ENCODE results near the gene GUCY1A1. TPM values are rescaled to one million over a fixed set of nuclear protein-coding genes. Genes with fewer than 3 reads are reported as not detected.

The GUCY1A1 gene
- total RNA-seq, 1 experiment from 2014 or later, result not detected

DNA sequence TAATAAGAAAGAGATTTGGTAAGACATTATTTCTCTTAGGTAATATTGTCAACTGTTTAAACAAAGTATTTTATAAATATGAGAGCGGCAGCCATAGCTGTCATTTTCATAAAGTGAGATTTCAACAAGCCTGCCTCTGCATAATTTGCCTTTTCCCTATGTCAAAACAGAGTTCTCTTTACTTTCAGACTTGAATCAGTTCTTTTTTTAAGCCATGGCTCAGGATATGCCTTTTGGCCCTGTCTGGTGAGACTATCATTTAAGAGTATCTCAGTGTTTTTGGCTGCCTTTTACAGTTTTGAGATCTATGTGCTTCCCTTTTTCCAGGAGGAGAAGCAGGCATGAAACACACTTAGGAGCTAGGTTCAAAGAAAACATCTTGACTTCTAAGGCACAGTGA lies 7.5 kb upstream of the GUCY1A1 start:
- no peak for DNase-seq (ENCODE audit: low read depth)

DNA sequence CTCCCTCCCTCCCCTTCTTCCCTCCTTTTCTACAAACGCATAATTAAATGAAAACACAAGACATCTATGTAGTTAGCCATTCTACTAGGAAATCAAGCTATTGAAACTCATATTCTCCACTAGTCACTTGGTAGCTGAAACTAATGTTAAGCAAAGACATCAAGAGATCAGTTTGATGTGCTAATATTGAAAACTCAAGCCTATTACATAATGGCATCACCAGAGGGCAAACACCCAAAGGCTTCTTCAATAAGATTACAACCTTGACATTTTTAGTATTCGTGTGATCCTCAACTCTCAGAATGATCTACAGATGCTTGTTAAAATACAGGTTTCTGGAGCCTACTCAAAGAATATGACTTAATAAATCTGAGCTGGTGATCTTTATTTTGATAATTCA lies 6.2 kb upstream of the GUCY1A1 start:
- DNase-seq (ENCODE audit: low read depth), result no peak

DNA sequence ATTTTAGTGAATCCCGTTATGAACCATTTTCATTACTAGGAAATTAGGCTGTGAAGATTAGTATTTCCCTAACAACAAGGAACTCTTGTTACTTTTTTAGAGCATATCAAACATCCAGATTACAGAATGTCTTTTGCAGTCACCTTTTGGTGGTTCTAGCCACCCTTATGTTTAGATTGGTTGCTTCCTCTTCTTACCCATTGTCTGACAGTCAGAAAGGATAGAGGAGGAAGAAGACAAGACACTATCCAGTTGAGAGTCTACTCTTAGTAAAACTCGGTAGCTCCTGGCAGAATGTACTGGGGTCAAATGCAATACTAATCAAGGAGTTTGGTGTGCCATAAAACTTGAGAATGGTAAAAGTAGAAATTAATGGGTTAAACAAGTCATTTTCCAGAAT lies 1.6 kb upstream of the GUCY1A1 start:
- no peak for DNase-seq (ENCODE audit: low read depth)

DNA sequence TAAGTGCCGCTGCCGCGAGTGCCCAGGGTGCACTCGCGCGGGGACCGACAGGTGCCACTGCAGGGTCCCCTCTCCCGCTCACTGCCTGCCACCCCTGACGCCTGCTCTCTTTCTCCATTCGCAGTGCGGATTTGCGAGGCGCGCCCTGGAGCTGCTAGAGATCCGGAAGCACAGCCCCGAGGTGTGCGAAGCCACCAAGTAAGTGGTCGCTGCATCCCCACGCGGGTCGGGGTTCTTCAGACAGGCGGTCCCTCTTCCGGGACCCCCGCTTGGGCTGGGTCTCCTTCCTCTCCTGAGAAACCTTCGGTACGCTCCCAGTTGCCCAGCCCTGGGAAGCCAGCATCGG lies 547 bp downstream of the GUCY1A1 start:
- DNase-seq (ENCODE audit: low read depth), result no peak

DNA sequence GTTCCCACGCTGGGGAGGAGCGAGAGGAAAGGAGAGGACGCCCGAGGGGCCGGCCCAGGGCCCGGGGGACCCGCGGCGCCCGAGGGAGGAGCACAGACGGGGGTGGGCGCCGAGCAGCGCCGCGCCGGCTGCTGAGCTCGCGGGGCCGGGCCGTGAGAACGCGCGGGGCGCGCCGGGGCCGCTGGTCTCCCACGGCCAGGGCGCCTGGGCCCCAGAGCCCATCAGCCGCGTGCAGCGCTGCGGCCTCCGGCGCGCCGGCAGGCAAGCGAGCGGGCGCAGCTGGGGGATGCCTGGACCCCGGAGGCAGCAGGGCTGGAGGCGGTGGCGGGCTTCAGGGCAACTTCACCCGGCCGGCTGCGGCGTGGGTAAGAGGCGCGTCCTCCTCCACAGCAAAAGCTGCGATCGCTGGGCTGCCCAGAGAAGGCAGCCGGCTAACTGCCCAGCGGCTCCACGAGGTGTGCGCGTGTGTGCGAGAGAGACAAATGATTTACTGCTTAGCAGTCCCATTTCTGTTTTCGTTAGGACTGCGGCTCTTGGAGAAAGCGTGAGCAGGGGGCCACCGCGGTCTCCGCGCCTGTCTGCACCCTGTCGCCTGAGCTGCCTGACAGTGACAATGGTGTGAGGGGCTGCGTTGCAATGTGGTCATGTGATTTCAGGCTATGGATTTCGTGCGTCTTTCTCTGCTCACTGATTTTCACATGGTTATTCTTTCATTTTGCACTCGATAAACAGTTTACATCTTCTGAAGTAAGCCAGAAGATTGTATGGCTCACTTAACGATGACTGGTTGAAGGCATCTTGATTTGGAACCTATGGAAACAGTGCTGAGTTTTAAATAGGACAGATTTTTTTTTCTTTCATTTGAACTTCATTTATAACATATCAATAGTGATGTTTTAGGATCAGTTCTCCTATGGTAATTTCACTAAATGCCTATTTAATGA lies 1.2 kb downstream of the GUCY1A1 start:
- DNase-seq (ENCODE audit: low read depth), result peak; percentile 9

DNA sequence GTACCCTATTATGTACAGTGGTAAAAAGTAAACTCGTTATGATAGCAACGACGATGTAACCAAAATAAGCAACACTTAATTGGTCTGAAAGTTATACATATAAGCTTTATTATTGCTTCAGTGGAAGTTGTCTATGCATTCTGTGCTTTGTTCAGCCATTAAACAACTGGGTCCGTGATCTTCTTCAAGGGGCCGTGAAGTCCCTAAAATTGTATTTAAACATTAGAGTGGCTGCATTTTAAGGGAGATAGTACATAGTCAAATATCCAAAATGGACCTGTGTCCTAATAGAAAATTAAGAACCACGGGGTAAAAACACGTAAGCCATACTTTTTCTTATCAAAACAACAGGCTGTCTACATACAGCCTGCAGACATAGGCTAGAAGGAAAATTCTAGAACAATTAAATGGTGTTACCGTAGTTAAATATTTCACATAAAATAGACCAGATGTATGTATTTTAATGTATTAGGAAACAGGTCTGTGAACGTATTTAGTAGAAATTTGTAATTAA lies 2.1 kb downstream of the GUCY1A1 start:
- no peak for DNase-seq (ENCODE audit: low read depth)

DNA sequence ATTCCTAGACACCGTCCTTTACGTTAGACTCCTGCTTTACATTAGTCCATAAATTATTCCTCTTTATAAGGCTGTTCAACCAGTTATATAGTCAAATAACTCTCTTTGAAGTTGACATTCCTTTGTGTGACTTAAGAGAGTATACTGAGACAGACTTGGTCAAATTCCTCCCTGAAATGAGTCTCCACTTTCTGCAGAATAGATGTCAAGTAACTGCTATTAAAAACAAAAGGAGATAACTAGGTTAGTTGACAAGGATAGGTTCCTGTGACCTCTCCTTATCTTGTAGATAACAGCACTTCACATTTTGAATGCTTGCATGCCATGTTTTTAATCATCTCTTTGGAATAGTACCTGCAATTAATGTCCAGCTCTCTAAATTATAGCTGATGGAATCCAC lies 5.7 kb downstream of the GUCY1A1 start:
- DNase-seq (ENCODE audit: low read depth), result no peak

DNA sequence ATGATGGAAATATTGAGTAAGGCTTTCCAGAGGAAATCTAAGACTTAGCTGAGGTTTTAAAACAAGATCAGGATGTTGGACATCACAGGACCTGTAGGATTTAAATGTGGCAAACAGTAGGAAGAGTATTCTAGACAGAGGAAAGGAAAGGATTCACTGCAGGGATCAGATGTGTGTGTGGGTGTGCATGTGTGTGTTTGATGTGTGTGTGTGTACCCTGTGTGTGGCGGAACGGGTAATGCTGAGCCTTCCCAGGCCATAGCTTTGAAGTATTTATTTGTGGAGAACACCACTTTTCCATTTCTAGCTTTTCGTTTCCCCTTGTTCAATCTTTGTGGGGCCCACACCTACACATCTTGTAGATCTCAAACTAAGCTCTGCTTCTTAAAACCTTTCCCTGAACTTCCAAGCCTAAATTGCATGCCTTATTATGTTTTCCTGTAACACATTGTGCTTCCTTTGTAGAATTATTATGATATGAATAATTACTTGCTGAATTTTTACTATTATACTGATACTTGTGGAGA lies 6.9 kb downstream of the GUCY1A1 start:
- no peak for DNase-seq (ENCODE audit: low read depth)

DNA sequence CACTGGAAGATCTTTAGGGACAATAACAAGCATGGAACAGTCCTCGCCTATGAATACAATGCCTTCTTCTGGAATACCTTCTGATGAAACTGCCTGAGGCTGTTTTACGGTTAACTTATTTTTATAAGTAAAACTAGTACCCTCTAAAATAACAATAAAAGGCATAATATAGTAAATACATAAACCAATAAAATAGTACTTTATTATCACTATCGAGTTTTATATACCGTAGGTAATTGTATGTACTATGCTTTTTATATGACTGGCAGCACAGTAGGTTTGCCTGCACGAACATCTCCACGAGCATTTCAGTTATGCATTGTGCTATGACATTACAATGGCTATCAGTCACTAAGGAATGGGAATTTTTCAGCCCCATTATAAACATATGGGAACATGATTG lies 8.0 kb downstream of the GUCY1A1 start:
- DNase-seq (ENCODE audit: low read depth), result no peak

DNA sequence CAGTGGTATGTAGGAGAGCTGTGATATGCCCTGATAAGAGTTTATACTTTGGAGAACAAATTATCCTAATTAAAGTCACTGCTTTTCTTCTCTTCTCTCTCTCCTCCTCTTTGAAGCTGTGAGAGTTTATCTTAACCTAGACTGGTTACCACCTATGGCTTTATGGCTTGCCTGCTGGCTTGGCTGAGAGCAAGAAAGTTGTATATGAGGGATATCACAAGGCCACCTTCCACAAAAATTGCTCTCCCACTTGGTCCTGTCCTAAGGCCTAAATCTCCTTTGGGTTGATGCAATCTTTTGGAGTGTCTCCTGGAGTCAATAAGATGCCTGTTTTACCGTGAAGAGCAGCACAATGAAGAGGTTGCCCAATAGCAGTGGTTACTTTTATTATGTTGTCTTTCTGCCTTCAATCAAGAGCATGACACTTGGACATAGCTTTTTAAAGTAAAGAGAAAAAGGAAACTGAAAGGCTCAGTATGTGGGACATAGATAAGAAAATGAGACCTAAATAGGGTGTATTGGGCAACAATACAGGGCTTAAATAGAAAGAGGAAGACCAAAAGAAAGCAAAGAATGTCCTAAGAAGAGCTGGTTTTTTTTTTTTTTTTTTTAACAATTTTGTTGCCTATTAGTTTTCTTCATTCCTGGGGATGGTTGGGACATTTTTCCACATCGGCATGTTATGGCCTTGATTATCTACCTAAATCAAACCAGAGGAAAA lies 9.2 kb downstream of the GUCY1A1 start:
- DNase-seq (ENCODE audit: low read depth), result no peak

DNA sequence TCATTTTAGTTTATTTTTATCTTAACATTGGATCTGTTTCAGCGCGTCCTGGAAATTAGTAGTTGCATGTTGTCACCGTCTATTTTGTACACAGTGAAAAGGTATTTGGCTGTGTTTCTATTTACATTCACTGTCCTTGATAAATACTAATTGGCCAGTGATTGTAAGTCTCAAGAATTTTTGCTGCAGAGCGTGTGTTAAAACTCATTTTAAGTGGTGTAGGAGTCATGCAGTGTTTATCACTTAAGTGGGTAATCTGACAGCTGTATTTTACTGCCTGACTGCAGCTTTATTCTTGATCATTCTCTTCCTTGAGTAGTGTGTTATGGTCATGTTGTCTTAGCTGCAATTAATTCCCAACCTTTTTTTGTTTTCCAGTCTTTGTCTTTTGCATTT lies 9.8 kb downstream of the GUCY1A1 start:
- DNase-seq (ENCODE audit: low read depth), result no peak

DNA sequence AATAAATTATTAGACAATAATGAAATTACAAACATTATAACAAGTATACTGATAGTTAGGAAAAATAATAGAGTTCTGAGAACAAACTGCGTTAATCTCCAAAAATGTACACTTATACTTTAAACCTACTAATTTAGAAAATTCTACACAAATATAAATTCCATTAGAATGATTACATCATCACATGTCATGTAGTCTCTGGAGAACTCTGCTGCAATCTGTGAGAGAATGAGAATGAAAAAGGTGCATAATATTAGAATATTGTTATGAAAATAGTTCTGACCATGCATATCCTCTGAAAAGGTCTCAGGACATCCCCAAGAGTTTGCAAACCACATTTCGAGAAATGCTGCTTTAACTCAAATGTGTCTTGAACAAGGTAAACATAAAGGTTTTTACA lies 11.4 kb downstream of the GUCY1A1 start:
- no peak for DNase-seq (ENCODE audit: low read depth)

DNA sequence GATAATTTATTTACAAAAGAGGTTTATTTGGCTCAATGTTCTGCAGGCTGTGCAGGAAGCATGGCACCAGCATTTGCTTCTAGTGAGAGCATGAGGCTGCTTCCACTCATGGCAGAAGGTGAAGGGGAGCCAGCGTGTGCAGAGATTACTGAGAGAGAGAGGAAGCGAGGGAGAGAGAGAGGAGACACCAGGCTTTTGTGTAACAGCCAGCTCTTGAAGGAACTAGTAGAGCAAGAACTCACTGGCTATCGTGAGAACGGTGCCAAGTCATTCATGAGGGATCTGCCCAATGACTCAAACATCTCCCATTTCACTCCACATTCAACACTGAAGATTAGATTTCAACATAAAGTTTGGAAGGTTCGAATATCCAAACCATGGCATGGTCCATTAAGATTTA lies 12.7 kb downstream of the GUCY1A1 start:
- peak; percentile 16 for DNase-seq (ENCODE audit: low read depth)

DNA sequence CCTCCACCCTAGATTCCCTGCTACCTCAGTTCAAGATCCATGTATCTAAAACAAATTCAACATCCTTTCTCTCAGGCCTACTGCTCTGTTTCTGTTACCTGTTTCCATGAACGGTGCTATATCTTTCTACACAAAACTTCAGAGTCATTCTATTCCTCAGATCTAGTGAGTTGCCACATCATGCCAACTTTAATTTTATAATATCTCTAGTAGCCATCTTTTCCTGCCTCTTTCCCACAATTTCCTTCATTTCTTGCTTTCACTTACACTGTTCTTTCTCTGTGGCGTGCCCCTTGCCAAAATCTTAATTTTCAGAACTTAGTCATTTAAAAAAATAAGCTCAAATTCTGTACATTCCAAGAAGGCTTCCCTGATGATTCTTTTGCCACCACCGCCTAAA lies 15.2 kb downstream of the GUCY1A1 start:
- DNase-seq (ENCODE audit: low read depth), result no peak

DNA sequence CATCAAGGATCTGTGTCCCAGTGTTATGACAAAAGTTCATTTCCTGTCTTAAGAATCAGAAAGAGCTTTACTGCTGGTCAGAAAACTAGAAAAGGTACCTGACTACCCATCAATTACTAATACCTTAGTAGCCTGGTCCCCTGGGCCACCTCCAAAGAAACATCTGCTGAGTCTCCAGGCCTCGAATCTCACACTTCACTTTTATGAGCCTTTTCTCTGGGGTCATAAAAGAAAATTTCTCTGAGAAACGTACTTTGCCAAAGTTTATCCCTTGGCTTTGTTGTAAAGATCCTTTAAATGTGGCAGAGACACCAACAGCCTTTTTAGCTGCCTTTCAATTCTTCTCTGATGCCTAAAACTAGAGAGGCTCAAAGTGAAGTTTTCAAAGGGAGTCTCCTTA lies 17.8 kb downstream of the GUCY1A1 start:
- no peak for DNase-seq (ENCODE audit: low read depth)

DNA sequence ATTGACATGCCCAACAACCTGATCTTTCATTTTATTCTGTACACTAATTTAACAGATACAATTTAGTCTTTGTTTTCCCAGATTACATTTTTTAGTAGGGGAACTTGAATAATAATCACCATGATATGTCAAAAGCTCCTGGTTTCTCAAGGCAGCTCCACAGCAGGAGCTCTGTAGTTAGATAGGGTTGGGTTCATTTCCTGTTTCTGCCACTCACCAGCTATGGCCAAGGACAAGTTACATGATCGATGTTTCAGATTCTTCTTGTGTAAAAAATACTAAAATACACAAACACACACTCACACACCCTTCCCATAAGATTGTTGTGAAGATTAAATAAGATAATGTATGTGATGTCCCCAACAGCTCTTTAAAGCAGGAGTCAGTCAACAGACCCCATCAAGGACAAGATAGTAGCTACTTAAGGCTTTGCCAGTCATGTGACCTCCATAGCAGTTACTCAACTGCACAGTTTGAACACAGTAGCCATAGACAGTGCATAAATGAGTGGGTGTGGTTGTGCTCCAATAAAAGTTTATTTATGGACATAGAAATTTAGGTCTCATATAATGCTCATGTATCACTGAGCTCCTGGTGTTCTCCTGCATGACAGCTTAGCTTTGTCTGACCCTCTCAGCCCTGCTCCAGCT lies 18.4 kb downstream of the GUCY1A1 start:
- no peak for DNase-seq (ENCODE audit: low read depth)

DNA sequence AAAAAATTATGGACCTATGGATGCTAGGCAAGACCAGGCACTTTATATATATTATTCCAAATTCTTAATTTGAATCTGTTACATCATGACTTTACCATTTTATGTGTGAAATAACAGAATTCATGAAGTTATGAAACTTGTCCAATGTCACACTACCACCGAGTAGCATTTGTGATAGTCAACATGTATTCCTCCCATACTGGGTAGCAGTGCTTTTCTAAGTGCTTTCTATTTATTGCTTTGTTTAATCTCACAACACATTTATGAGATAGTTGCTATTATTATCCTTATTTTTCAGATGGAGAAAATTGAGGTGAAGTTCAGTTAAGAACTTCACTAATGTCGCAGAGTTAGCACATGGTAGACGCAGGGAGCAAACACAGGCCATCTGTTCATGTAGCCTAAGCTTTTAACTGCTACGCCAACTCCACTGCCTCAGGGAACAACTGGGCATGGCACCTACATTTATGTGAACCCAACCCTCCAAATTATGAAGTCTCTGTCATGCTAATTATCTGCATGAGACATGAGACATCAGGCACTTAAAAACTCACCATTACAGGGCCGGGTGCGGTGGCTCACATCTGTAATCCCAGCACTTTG lies 20.8 kb downstream of the GUCY1A1 start:
- DNase-seq (ENCODE audit: low read depth), result no peak

DNA sequence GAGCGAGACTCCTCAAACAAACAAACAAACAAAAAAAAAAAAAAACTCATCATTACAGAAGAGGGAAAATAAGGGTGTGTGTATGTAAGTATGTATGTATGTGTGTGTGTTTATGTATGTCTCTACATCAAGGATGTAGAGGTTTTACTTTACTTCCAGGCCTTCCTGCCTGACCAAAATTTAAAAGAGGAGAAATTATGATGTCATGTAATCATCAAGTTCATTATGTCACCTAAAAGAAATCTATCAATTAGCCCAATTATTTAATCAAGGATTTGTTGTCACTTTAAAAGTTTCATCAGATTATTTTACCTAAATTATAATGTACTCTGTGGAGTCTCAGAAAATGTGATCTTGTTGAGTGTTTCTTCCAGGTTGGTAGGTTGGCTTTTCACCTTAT lies 21.6 kb downstream of the GUCY1A1 start:
- DNase-seq (ENCODE audit: low read depth), result no peak

DNA sequence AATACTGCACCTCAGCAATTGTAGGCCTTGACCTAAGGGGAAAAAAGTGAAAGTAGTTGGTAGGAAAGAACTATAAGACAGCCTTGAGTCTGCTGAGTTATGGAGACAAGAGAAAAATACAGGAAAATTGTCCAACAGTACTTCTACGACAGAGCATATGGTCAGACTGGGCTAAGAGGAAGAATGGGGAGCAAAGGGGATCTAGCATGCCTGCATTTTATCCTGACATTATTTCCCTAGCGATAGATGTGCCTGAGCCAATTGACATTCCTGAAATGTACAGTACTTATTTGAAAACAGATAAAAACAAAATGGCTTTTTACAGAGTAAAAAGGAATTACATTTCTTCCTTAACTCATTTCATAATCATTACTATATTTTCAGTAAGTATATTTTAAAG lies 22.2 kb downstream of the GUCY1A1 start:
- DNase-seq (ENCODE audit: low read depth), result no peak

DNA sequence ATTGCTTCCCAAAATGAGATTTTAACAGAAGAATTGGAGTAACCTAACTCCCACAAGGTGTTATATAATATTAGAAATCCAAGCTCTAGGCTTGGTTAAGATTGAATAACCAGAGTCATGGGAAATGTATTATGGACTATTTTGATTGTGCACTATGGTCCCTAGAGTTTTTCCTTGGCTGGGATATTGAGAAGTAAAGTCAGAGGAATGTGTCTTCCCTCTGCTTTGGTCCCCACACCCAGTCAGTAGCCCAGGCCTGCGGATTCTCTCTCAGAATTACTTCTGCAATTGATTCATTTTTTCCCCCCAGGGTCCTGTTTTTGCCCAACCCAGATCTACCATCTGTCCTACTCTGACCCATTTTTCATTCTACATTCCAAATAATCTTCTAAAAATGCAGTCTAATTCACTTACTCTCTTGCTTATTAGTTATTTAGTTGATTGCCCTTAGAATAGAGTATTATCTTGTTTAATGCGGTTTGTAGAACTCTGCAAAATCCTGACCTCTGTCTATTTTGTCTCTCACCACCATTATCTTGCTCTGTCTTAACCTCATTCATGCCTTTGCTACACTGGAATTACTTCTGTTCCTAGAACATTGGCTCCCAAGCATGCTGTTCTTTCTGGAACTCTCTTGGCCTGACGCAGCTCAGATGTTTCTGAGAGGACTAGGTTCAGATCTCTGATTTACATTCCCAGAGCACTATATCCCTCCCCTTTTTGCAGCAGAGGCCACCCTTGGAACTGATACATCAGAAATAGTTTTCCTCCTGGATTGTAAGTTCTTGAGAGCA lies 23.6 kb downstream of the GUCY1A1 start:
- no peak for DNase-seq (ENCODE audit: low read depth)

DNA sequence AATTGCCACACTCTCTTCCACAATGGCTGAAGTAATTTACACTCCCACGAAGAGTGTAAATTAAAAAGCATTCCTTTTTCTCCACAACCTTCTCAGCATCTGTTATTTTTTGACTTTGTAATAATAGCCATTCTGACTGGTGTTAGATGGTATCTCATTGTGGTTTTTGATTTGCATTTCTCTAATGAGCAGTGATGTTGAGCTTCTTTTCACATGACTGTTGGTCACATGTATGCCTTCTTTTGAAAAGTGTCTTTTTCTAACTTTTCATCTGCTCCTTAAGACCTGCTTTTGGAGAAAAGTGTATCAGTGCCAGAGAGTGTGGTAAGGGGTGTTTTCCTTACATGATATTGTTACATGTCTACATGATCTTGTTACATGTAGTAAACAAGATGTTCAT lies 25.7 kb downstream of the GUCY1A1 start:
- DNase-seq (ENCODE audit: low read depth), result no peak

Data from LHCN-M2 (cell line).